ENCODE data around the gene SCMH1. TPM values are rescaled to one million over a fixed set of nuclear protein-coding genes. Genes with fewer than 3 reads are reported as not detected.
A peak's percentile ranks its signal among the peaks of the same experiment; 100 is the strongest.

SCMH1 gene
- total and polyA plus RNA-seq, 2 experiments from 2014 or later: 126 to 147 TPM

DNA sequence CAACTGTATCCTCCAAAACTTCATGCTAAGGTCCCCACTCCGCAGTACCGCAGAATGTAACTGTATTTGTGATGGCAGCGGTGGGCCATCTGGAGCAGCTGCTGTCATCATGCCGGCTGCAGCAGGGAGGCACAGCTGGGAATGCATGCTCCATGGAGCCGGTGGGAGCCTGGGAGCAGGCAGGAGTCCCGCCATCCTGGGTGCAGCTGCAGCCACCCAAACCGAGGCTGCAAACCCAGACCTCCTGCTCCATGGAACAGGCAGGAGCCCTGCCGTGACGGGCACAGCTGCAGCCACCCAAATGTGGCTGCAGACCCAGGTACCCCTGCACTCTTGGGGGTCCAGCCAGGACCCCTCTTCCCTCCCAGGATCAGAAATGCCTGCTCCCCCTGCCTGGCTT, 80.3 kb downstream of the SCMH1 start:
- Histone ChIP-seq H3K27ac (peak overlapping the region; percentile 89), H3K36me3 (no peaks in the 10 kb centered on the region), H3K27me3 (no peaks in the 10 kb centered on the region), H3K4me3 (no peak overlapping the region), H3K9me3 (ENCODE audit: low read depth) (no peaks in the 10 kb centered on the region), H3K4me1 (ENCODE audit: low read depth) (peaks cover 67% of the 10 kb centered on the region)
- DNase-seq (ENCODE audit: low read depth in 1 of 2, low spot score in 1 of 2): peak in 1 of 2 donors; percentile 26
- TF ChIP-seq, protein P1, sequence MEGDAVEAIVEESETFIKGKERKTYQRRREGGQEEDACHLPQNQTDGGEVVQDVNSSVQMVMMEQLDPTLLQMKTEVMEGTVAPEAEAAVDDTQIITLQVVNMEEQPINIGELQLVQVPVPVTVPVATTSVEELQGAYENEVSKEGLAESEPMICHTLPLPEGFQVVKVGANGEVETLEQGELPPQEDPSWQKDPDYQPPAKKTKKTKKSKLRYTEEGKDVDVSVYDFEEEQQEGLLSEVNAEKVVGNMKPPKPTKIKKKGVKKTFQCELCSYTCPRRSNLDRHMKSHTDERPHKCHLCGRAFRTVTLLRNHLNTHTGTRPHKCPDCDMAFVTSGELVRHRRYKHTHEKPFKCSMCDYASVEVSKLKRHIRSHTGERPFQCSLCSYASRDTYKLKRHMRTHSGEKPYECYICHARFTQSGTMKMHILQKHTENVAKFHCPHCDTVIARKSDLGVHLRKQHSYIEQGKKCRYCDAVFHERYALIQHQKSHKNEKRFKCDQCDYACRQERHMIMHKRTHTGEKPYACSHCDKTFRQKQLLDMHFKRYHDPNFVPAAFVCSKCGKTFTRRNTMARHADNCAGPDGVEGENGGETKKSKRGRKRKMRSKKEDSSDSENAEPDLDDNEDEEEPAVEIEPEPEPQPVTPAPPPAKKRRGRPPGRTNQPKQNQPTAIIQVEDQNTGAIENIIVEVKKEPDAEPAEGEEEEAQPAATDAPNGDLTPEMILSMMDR (IDR thresholded peaks at IDR 0.05; ENCODE audit: low read depth, low read length): no peak

DNA sequence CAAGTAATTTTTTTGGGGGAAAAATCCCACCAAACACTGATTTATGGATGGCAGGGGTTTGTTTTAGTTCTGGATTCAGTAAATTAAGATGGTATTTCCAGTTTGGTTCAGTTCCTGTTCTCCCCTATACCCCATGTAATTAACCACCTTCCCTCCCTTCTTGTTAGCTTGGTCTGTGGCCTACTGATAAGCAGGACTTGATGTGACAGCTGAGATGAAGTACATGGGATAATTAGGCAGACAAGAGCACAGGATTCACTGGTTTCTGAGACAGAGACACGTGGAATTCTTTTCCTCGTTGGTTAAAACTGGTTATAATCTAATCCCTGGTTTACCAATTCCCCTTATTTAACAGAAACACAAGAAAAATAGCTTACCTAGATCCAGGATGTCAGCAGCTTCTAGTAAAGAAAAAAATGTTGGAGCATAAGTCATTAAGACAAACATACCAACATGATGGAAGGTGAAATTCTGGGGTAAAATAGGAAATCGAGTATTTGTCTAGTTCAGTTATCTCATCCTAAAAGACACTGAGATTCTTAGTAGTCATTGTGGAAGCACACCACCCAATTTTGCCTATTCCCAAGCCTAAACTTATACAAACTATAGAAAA, 81.5 kb downstream of the SCMH1 start:
- H3K36me3 ChIP-seq: no peaks in the 10 kb centered on the region
- H3K27ac ChIP-seq: peak overlapping the region; percentile 89
- no peaks in the 10 kb centered on the region for H3K9me3 ChIP-seq (ENCODE audit: low read depth)
- H3K4me1 ChIP-seq (ENCODE audit: low read depth): peaks cover 77% of the 10 kb centered on the region
- TF ChIP-seq, protein P1 (IDR thresholded peaks at IDR 0.05; ENCODE audit: low read depth, low read length): no peak
- no peaks in the 10 kb centered on the region for H3K27me3 ChIP-seq
- no peak overlapping the region for H3K4me3 ChIP-seq
- peak in 1 of 2 donors; percentile 28 for DNase-seq (ENCODE audit: low read depth in 1 of 2, low spot score in 1 of 2)

DNA sequence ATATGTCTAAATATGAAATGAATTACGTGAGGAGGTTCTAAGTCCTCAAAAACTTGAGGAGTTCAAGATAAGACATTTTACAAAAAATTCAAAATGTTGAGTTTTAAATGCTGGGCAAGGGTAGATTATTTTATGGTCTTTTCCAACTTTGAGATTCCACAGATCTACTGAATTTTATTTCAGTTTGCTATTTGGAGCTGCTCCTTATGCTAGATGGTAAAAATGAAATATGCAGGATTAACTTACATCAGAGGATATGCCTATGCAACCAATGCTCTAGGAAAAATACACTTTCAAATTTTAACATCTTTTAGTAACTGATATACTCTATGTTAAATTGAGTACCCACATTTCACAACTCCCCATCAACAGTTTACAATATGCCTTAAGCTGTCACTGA, 83.1 kb downstream of the SCMH1 start:
- no peaks in the 10 kb centered on the region for H3K27me3 ChIP-seq
- H3K4me1 ChIP-seq (ENCODE audit: low read depth): peaks cover 91% of the 10 kb centered on the region
- TF ChIP-seq, protein P1 (IDR thresholded peaks at IDR 0.05; ENCODE audit: low read depth, low read length): no peak
- H3K9me3 ChIP-seq (ENCODE audit: low read depth): no peaks in the 10 kb centered on the region
- peak overlapping the region; percentile 89 for H3K27ac ChIP-seq
- H3K4me3 ChIP-seq: no peak overlapping the region
- no peak for DNase-seq (ENCODE audit: low read depth in 1 of 2, low spot score in 1 of 2)
- H3K36me3 ChIP-seq: no peaks in the 10 kb centered on the region

DNA sequence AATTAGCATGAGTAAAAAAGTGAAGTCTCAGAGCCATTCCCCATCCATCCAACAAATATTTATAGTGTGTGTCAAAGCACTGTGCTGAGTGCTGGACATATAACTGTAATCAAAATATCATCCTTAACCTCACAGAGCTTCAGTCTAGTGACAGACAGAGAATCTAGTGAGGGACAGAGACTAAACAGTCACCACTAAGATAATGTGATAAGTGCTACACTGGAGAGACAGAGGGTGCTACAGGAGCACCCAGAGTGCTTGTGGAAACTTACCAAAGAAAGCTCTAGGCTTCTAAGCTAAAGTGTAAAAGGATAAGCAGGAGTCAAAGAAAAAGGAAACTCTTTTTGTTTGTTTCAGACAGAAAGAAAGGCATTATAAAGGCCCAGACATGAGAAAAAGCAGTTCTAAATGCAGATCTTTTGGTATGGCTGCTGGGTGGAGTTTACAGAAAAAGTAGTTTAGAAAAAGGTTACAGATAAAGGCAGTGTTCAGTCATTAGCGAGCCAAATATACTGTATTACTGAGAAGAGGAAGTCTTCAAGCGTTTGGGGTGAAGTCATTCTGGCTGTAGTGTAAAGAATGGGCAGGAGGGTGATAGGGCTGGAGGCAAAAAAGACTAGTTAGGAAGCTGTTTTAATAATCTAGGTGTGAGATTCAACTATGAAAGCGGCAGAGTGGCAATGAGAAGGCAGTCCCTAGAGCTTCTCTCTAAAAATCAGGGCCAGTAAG, 83.8 kb downstream of the SCMH1 start:
- peaks cover 93% of the 10 kb centered on the region for H3K4me1 ChIP-seq (ENCODE audit: low read depth)
- no peaks in the 10 kb centered on the region for H3K36me3 ChIP-seq
- no peaks in the 10 kb centered on the region for H3K9me3 ChIP-seq (ENCODE audit: low read depth)
- peak overlapping the region; percentile 89 for H3K27ac ChIP-seq
- peak in 1 of 2 donors; percentile 17 for DNase-seq (ENCODE audit: low read depth in 1 of 2, low spot score in 1 of 2)
- TF ChIP-seq, protein P1 (IDR thresholded peaks at IDR 0.05; ENCODE audit: low read depth, low read length): no peak
- H3K27me3 ChIP-seq: no peaks in the 10 kb centered on the region
- no peak overlapping the region for H3K4me3 ChIP-seq

DNA sequence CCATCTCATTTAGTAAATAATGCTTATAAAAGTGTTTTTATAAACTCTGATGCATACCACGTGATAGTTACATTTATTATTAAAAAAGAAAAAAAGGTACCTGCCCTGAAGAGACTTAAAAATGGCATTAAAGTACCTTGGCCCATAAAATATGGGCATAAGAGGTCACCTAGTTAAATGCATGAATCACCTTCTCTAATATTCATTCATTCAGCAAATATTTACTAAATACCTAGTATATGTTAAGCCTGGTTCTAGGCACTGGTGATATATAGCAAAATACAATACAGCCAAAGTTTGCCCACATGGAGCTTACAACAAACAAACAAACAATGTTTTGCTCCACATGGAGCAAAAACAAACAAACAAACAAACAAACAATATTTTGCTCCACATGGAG, 87.0 kb downstream of the SCMH1 start:
- Histone ChIP-seq H3K4me1 (ENCODE audit: low read depth) (peaks cover 91% of the 10 kb centered on the region), H3K36me3 (no peaks in the 10 kb centered on the region), H3K27ac (peak overlapping the region; percentile 93), H3K27me3 (no peaks in the 10 kb centered on the region), H3K4me3 (no peak overlapping the region), H3K9me3 (ENCODE audit: low read depth) (no peaks in the 10 kb centered on the region)
- TF ChIP-seq, protein P1 (IDR thresholded peaks at IDR 0.05; ENCODE audit: low read depth, low read length): no peak
- DNase-seq (ENCODE audit: low read depth in 1 of 2, low spot score in 1 of 2): no peak
